Measurements from ENCODE around the gene GRM5.

DNA sequence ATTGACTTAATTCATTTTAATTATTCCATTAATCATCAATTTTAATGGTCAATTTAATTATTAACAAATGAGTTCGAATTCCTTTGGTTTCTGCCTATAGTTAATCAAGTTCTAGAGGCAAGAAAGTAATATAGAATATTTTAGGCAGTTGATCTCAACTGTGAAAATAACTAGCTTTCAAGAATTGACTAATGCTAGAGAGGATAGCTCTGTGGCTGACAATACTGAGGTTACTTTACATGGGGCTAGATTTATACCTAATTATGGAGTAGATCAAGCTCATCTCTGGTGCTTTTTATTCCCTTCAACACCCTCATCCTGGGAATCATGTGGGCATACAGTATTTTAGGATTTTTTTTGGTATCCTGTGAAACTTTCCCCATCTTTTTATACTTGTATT lies 259.4 kb downstream of the GRM5 start:
- no peak for TF ChIP-seq CTCF (IDR thresholded peaks at IDR 0.05)
- no peak for TF ChIP-seq EP300 (IDR thresholded peaks at IDR 0.05)

Data from stomach (tissue), 4 donors.